PC-3 (cell line): ENCODE results near the gene ARHGAP25. TPM values are rescaled to one million over a fixed set of nuclear protein-coding genes. Genes with fewer than 3 reads are reported as not detected.

Experiments
- ATAC-seq: fragments of 200-7000 bp; cut with Tn5 transposase; 2 replicates; pipeline ENCODE4 v1.9.1; 2020; ENCODE audit warnings: mild to moderate bottlenecking, moderate library complexity
- BruUV-seq: library from RNA; stranded (reverse); fragments of 400-500 nt; replicated peaks from 2 replicates; lab custom pipeline; 2021; lab: Mats Ljungman, UMichigan
- CTCF ChIA-PET: fragments of 300-600 bp; sonication (Branson Sonifier 250); formaldehyde crosslinking; loops from one replicate; lab custom pipeline; 2022; ENCODE audit warnings: antibody characterized with exemption; lab: Charles Lee
- POLR2A ChIA-PET: fragments of 300-600 bp; sonication (Branson Sonifier 250); formaldehyde crosslinking; loops from one replicate; lab custom pipeline; 2022; ENCODE audit warnings: antibody characterized with exemption; ENCODE audit not compliant: unreplicated experiment; lab: Charles Lee
- DNase-seq: peaks from one replicate; pipeline ENCODE4 v3.0.0-alpha.2; 2015
- H2AFZ ChIP-seq: fragments of 300-600 bp; sonication (generic); 2 replicates; pipeline ENCODE4 v1.6.0; 2016; ENCODE audit warnings: antibody characterized with exemption, low read length
- H3F3A ChIP-seq: fragments of 300-600 bp; sonication (generic); one replicate; pipeline ENCODE4 v1.6.0; 2017; ENCODE audit warnings: antibody characterized with exemption, low read length, control low read depth, mild to moderate bottlenecking; ENCODE audit not compliant: unreplicated experiment
- H3K27ac ChIP-seq: fragments of 300-600 bp; sonication (generic); 2 replicates; pipeline ENCODE4 v1.5.1; 2016; ENCODE audit warnings: mild to moderate bottlenecking, low read length
- H3K27me3 ChIP-seq: fragments of 300-600 bp; sonication (generic); 2 replicates; pipeline ENCODE4 v1.6.1; 2016; ENCODE audit warnings: low read length, mixed read lengths
- H3K36me3 ChIP-seq: fragments of 300-600 bp; sonication (generic); 2 replicates; pipeline ENCODE4 v1.6.1; 2016; ENCODE audit warnings: low read depth, mixed run types, low read length, mixed read lengths
- H3K4me1 ChIP-seq: fragments of 300-600 bp; sonication (generic); 2 replicates; pipeline ENCODE4 v1.5.1; 2016; ENCODE audit warnings: low read length; ENCODE audit not compliant: insufficient read depth
- H3K4me2 ChIP-seq: fragments of 300-600 bp; sonication (generic); 2 replicates; pipeline ENCODE4 v1.6.0; 2016; ENCODE audit warnings: low read length
- H3K4me3 ChIP-seq: fragments of 300-600 bp; sonication (generic); 2 replicates; pipeline ENCODE4 v1.5.1; 2016; ENCODE audit warnings: mild to moderate bottlenecking, low read length, mixed read lengths
- H3K79me2 ChIP-seq: fragments of 300-600 bp; sonication (generic); 2 replicates; pipeline ENCODE4 v1.6.1; 2017; ENCODE audit warnings: low read length, mixed read lengths
- H3K9ac ChIP-seq: fragments of 300-600 bp; sonication (generic); 2 replicates; pipeline ENCODE4 v1.6.0; 2016; ENCODE audit warnings: mild to moderate bottlenecking, low read length
- H3K9me2 ChIP-seq: fragments of 300-600 bp; sonication (generic); replicated peaks from 2 replicates; pipeline ENCODE4 v1.6.1; 2016; ENCODE audit warnings: mixed run types, low read length, mixed read lengths
- H3K9me3 ChIP-seq: fragments of 300-600 bp; sonication (generic); 2 replicates; pipeline ENCODE4 v1.6.1; 2016; ENCODE audit warnings: low read length, mixed read lengths
- H4K20me1 ChIP-seq: fragments of 300-600 bp; sonication (generic); 2 replicates; pipeline ENCODE4 v1.6.1; 2016; ENCODE audit warnings: low read length, mixed read lengths
- EZH2 ChIP-seq: fragments of 300-600 bp; sonication (generic); IDR thresholded peaks from one replicate; pipeline ENCODE4 v1.6.1; 2017; ENCODE audit warnings: antibody characterized with exemption, mild to moderate bottlenecking, low read length; ENCODE audit not compliant: unreplicated experiment
- EZH2phosphoT487 ChIP-seq: fragments of 300-600 bp; sonication (generic); IDR thresholded peaks from 2 replicates; pipeline ENCODE4 v1.6.1; 2018; ENCODE audit warnings: mild to moderate bottlenecking, antibody characterized with exemption, low read length, borderline replicate concordance
- intact Hi-C: fragments of 100-400 bp; cut with micrococcal nuclease; formaldehyde crosslinking; loops from 2 replicates; pipeline ENCODE4 v1.9.0; 2023
- total RNA-seq: library from RNA; depleted of rRNA; stranded (reverse); fragments of >200 nt; gene quantifications from 2 replicates; pipeline ENCODE4 v1.2.3, GENCODE V29; 2014
- TF ChIP-seq, protein P1 (sequence below): fragments of 300-600 bp; sonication (generic); conservative IDR thresholded peaks from 2 replicates; pipeline ENCODE4 v1.5.1; 2017; ENCODE audit warnings: antibody characterized with exemption, low read depth, mild to moderate bottlenecking, low read length

The ARHGAP25 gene
- total RNA-seq, 1 experiment from 2014 or later, result not detected

DNA sequence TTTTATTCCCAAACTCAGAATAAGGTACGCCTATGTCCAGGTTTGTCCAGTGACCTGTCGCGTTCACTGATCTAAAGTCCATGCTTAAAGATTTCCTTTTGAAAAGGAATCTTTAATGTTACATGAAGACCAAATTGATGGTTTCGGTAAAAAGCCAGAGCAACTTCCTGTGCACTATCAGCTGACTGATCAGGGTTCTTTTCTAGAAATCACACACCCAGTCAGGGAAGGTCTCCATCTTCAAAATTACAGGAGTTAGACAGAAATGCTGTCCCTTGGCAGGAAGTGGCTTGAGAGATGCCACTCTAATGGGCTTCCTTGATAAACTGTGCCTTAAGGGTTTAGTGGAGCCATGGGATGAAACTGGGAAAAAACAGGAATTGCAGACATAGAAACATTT, 14.7 kb upstream of the ARHGAP25 start:
- ChIA-PET CTCF (no interaction called here), POLR2A (no interaction called here)
- Histone ChIP-seq H3K4me1 (0 out of 2 replicates have a peak, but pooled peaks cover 8% of the 10 kb centered on the region), H2AFZ (no peak overlapping the region), H3K27ac (no peak overlapping the region), H3K9me2 (no peaks in the 10 kb centered on the region), H3K9me3 (no peaks in the 10 kb centered on the region), H3K4me2 (no peak overlapping the region), H3K27me3 (no peaks in the 10 kb centered on the region), H3K4me3 (no peak overlapping the region), H3K36me3 (no peaks in the 10 kb centered on the region), H3K9ac (no peak overlapping the region), H3K79me2 (no peaks in the 10 kb centered on the region), H4K20me1 (no peaks in the 10 kb centered on the region), H3F3A (no peaks in the 10 kb centered on the region)
- no peak for DNase-seq
- no peak for ATAC-seq
- TF ChIP-seq EZH2, result no peak
- TF ChIP-seq, protein P1, sequence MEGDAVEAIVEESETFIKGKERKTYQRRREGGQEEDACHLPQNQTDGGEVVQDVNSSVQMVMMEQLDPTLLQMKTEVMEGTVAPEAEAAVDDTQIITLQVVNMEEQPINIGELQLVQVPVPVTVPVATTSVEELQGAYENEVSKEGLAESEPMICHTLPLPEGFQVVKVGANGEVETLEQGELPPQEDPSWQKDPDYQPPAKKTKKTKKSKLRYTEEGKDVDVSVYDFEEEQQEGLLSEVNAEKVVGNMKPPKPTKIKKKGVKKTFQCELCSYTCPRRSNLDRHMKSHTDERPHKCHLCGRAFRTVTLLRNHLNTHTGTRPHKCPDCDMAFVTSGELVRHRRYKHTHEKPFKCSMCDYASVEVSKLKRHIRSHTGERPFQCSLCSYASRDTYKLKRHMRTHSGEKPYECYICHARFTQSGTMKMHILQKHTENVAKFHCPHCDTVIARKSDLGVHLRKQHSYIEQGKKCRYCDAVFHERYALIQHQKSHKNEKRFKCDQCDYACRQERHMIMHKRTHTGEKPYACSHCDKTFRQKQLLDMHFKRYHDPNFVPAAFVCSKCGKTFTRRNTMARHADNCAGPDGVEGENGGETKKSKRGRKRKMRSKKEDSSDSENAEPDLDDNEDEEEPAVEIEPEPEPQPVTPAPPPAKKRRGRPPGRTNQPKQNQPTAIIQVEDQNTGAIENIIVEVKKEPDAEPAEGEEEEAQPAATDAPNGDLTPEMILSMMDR, result no peak
- TF ChIP-seq EZH2phosphoT487, result no peak
- BruUV-seq, result no TSS peak
- intact Hi-C loops, result no loop called here

DNA sequence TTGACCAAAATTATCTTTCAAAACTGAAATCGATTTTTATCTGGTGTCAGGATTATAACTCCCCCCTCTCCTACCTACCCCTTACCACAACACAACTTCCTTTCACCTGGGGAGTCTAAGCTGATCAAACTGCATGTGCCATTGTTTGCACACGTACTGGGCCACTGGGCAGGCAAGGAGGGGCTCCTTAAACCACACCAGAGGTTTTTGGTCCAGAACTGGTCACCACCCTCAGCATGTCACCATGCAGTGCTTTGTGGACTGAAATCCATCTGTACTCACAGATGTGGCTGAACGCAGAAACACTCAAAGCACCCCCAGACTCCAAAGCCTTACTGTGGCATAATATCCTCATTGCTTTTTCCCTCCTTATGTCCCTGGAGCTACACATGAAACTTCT, 13.9 kb upstream of the ARHGAP25 start:
- no peak for ATAC-seq
- intact Hi-C loops, result no loop called here
- Histone ChIP-seq H3K9ac (no peak overlapping the region), H4K20me1 (no peaks in the 10 kb centered on the region), H3K9me3 (no peaks in the 10 kb centered on the region), H3K4me3 (no peak overlapping the region), H3F3A (no peaks in the 10 kb centered on the region), H3K27me3 (no peaks in the 10 kb centered on the region), H3K4me2 (no peak overlapping the region), H3K9me2 (no peaks in the 10 kb centered on the region), H3K79me2 (no peaks in the 10 kb centered on the region), H2AFZ (no peak overlapping the region), H3K27ac (no peak overlapping the region), H3K36me3 (no peaks in the 10 kb centered on the region), H3K4me1 (0 out of 2 replicates have a peak, but pooled peaks cover 4% of the 10 kb centered on the region)
- no TSS peak for BruUV-seq
- CTCF ChIA-PET, result interaction anchor here (0.6 kb wide), 1 partner anchor 233 kb away, joined by 3 read pairs; no protein-coding TSS in a partner anchor
- no peak for TF ChIP-seq EZH2
- no peak for TF ChIP-seq EZH2phosphoT487
- TF ChIP-seq, protein P1, result no peak
- POLR2A ChIA-PET, result no interaction called here
- no peak for DNase-seq

DNA sequence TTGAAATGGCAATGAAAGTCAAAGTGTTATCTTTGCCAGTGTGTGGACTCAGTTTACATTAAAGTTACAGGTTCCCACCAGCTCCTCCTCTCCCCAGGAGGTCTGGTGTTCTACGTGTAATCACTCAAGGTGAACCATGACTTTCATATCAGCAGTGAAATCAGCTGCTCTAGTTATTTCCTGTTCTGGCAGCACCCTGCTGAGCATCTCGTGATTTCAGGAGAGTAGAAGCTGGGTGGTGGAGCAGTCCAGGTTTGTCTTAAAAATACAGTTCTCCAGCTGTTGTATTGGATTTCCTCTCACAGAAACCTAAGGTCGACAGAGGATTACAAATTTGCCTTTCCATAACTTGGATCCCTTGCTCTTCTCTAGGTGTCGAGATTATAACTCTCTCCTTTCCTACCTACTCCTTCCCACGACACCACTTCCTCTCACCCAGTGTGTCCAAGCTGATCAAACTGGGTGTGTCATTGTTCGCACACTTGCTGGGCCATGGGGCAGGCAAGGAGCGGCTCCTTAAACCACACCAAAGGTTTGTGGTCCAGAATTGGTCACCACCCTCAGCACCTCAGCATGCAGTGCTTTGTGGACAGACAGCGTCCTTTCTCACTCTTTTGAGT, 13.0 kb upstream of the ARHGAP25 start:
- intact Hi-C loops, result no loop called here
- DNase-seq (peak; percentile 27), ATAC-seq (0 out of 2 replicates have a peak, but pooled peaks have one; percentile 24)
- no peak overlapping the region for H3K4me3 ChIP-seq
- TF ChIP-seq EZH2phosphoT487 (no peak), EZH2 (no peak)
- TF ChIP-seq, protein P1, result no peak
- H3K9me2 ChIP-seq, result no peaks in the 10 kb centered on the region
- H4K20me1 ChIP-seq, result no peaks in the 10 kb centered on the region
- H3F3A ChIP-seq, result no peaks in the 10 kb centered on the region
- H3K27ac ChIP-seq, result no peak overlapping the region
- no TSS peak for BruUV-seq
- no peak overlapping the region for H3K4me2 ChIP-seq
- no peak overlapping the region for H3K9ac ChIP-seq
- ChIA-PET POLR2A (no interaction called here), CTCF (interaction anchor here (0.6 kb wide), 1 partner anchor 234 kb away, joined by 3 read pairs; no protein-coding TSS in a partner anchor)
- no peaks in the 10 kb centered on the region for H3K36me3 ChIP-seq
- H3K27me3 ChIP-seq, result no peaks in the 10 kb centered on the region
- H2AFZ ChIP-seq, result no peak overlapping the region
- no peaks in the 10 kb centered on the region for H3K9me3 ChIP-seq
- no peaks in the 10 kb centered on the region for H3K79me2 ChIP-seq
- peaks cover 4% of the 10 kb centered on the region; the same call in 1 of the 2 replicates for H3K4me1 ChIP-seq
